H54 (cell line): ENCODE results near the gene DNAJC11.
"Not testable (repeated sequence)": the region's sequence is repeated elsewhere in the genome, so short reads cannot be mapped to it uniquely, and the experiment has no call there.

ENCODE experiments used
- DNase-seq: peaks from one replicate; pipeline ENCODE4 v3.0.0; 2011; ENCODE audit warnings: low spot score, mixed read lengths; ENCODE audit not compliant: insufficient read length
- FAIRE-seq: peaks from 3 replicates; lab custom pipeline; 2011; peaks lifted over from hg19 to GRCh38; lab: Jason Lieb, UNC
- POLR2A ChIP-seq: IDR thresholded peaks from 2 replicates; pipeline ENCODE4 v1.6.1; 2011; ENCODE audit warnings: low read depth, mild to moderate bottlenecking, low read length

Gene DNAJC11

DNA sequence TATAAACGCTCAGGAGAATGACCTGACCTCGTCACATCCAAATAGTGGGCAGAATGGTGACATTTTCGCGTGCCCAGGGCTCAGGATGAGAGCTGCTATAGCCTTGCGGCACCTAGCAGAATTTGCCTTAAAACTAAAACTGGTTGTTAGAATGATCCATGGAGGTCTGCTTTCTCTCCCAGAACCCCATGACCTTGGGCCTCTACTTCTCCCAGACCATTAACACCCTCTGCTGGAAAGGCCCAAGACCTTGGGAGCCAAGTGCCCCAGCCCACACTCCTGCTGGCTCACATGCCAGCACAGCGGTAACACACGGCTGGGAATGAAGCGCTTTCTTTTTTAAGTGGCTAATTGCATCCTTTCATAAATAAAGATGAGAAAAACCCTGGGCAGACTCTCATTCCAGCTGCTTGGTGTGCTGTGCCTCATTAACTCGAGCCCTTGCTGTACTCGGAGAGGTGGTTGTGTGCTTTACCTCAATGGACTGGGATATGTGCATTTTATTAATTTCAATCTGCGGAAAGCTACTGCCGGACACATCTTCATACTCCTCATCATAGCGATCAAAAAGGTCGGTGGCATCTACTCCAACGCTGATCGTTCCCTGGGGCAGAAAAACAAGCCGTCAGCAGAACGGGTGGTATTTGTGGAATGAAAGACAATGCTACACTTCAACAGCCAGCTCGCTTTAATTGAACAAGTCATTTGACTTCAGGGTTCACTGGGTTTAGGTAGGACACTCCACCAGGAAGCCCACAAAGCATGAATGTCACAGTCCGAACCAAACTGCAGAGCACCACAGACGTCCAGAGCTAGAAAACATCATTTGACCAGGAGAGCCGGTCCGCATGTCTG, 48.0 kb downstream of the DNAJC11 start:
- no peak for DNase-seq
- no peak for FAIRE-seq
- TF ChIP-seq POLR2A = no peak

GRCh38 chr1:6652986-6653385, 48.6 kb downstream of the DNAJC11 start:
- no peak for TF ChIP-seq POLR2A
- DNase-seq (no peak), FAIRE-seq (no peak)

- no peak for TF ChIP-seq POLR2A
- no peak for DNase-seq
- FAIRE-seq = no peak
Measured at GRCh38 chr1:6651909-6652308, 49.7 kb downstream of the DNAJC11 start.

DNA sequence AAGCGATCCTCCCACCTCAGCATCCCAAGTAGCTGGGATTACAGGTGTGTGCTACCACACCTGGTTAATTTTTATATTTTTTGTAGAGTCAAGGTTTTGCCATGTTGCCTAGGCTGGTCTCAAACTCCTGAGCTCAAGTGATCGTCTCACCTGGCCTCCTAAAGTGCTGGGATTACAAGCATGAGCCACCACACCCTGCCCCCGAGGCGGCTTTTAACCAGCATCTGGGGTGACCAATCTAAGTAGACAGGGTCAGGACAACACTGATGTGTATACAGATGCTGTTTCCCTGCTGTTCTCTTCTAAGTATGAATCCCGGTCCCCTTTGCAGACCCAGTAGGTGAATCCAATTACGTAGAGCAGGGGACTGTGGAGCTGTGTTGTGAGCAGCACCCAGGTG, 53.1 kb downstream of the DNAJC11 start:
- DNase-seq (no peak), FAIRE-seq (no peak)
- no peak for TF ChIP-seq POLR2A

DNA sequence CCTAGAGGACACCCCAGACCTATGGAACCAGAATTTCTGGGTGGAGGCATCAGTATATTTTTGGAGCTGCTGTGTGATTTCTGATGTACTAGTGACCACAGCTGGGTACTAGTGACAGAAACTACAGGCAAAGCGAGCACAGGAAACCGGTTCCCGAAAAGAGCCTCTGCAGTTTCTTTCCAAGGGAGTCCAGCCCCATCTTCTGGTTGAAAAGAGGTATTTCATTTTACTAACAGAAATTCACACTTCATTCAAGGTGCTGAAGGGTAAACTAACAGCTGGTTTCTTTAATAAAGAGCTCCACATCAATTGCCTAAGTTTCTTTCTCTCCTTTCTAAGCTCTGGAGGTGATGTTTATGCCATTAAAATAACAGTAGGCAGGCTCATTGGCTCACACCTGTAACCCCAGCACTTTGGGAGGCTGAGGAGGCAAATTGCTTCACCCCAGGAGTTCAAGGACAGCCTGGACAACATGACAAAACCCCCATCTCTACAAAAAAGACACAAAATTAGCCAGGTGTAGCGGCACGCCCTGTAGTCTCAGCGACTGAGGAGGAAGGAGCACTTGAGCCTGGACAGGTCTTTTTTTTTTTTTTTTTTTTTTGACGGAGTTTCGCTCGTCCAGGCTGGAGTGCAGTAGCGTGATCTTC, 55.0 kb downstream of the DNAJC11 start:
- no peak for TF ChIP-seq POLR2A
- peak; percentile 25 for DNase-seq
- FAIRE-seq = no peak

GRCh38 chr1:6645018-6645417, 56.6 kb downstream of the DNAJC11 start:
- DNase-seq (no peak), FAIRE-seq (no peak)
- TF ChIP-seq POLR2A = no peak

- FAIRE-seq, DNase-seq: not testable (repeated sequence)
Measured at GRCh38 chr1:6640867-6641266, 60.7 kb downstream of the DNAJC11 start.

DNA sequence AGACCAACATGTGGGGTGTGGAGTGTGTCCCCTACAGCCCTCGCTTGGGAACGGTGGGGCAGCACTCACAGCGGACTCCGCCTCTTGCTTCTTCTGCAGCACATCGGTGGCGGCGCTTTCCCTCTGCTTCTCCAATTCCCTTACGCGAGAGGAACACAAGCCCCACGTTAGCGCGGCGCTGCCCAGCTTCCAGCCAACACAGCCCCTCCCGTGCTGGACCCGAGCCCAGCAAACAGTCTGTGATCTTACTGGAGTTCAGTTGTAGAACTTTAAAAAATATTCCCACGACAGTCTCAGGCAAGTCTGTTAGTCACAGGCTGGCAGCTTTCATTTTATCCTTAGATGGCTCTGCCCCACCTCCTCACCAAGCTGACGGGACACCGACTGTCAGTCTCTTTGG, 63.4 kb downstream of the DNAJC11 start:
- TF ChIP-seq POLR2A = no peak
- no peak for DNase-seq
- no peak for FAIRE-seq

DNA sequence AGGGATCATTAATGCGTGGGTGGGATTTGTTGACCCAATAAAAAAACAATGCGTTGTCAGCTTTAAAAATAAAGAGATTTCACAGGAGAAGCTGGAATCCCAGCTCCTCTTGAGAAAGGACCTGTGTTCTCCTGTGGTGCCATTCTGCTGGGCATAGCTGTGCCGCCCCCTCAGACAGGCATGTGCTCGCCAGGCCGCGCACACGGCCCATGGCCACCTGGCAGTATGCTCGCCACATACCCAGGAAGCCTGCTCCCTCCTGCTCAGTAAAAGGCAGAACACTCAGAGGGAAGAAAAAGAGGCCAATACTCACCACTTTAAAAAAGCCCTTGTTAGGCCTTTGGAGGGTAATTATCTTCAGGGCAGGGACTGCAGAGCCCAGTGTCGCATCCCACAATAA, 63.8 kb downstream of the DNAJC11 start:
- TF ChIP-seq POLR2A = no peak
- FAIRE-seq = no peak
- DNase-seq = no peak

- DNase-seq, FAIRE-seq: not testable (repeated sequence)
Measured at GRCh38 chr1:6636778-6637177, 64.8 kb downstream of the DNAJC11 start.

DNA sequence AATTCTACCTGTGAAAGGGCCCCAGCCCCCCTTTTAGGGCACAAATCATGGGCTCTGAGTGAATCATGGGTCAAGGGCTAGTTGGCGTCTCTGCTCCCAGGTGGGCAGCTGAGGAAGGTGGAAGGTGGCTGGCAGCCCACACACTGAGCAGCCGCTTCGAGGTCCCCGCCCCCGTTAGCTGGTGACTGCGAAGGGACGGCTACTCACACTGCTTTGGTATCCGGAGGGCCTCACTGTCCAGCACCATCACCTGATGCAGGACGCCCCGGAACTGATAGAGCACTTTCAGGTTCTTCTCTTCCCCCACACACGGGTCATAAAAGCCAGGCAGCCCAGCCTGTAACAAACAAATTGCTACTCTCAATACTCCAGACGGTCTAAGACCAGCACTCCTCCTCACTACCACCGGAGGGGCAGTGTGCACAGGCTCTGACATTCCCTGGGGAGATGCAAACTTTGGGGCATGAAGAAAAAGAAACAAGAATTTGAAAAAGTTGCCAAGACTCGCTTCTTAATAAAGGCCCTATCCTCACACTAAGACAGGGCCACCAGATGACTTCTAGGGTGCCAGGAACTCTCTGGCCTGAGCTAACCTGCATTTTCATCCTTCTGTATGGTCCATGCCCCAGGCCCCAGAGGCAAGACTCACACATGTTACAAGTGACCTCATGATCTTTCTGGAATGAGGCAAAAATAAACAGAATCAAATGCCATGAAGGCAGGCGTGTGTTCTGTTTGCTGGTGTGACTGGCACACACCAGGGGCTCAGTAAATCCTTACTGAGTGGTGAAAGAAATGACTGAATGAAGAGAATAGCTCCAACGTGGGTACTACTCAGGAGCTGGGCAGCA, 65.5 kb downstream of the DNAJC11 start:
- FAIRE-seq (no peak), DNase-seq (no peak)
- no peak for TF ChIP-seq POLR2A

- no peak for TF ChIP-seq POLR2A
- no peak for FAIRE-seq
- DNase-seq = no peak
Measured at GRCh38 chr1:6635161-6635909, 66.3 kb downstream of the DNAJC11 start.

GRCh38 chr1:6634371-6635052, 67.1 kb downstream of the DNAJC11 start:
- FAIRE-seq = no peak
- no peak for TF ChIP-seq POLR2A
- no peak for DNase-seq
